ENCODE data around the gene TRIM14.
"Not testable (repeated sequence)": the region's sequence is repeated elsewhere in the genome, so short reads cannot be mapped to it uniquely, and the experiment has no call there.

TRIM14 gene

GRCh38 chr9:98080326-98080725 lies 38.7 kb downstream of the TRIM14 start:
- H3K9ac ChIP-seq (ENCODE audit: insufficient read length): no peak overlapping the region
- no peaks in the 10 kb centered on the region for H3K9me3 ChIP-seq (ENCODE audit: low read depth, low read length)
- TF ChIP-seq FOXP2 (optimal IDR thresholded peaks at IDR 0.05; ENCODE audit: control extremely low read depth, extremely low read length, insufficient read depth) (no peak), EZH2 (IDR thresholded peaks at IDR 0.05) (no peak), POLR2AphosphoS5 (IDR thresholded peaks at IDR 0.05; ENCODE audit: borderline replicate concordance, low read depth, low read length) (no peak)
- H3K27ac ChIP-seq: no peak overlapping the region
- no peak overlapping the region for H3K4me3 ChIP-seq
- DNase-seq (ENCODE audit: low read depth, low spot score): no peak
- peaks cover 3% of the 10 kb centered on the region; the same call in 1 of the 2 replicates for H3K36me3 ChIP-seq (ENCODE audit: insufficient read depth, low read length)

DNA sequence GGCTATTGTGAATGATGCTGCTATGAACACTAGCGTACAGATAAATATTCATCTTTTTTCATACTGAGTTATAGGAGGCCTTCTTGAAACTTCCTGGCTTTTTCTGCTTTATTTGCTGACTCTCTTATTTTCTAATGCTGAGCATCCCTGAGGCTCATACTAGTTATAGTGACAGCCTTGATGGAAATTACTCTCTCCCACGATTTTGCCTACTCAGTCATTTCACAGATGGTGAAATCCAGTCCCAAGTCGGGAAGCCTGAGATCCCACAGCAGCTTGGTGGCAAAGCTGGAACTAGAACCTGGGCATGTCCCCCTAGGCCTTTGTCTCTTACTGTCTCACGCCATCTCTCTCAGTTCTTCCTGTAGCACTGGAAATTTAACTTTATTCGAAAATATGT lies 40.1 kb downstream of the TRIM14 start:
- TF ChIP-seq EZH2 (IDR thresholded peaks at IDR 0.05) (no peak), FOXP2 (optimal IDR thresholded peaks at IDR 0.05; ENCODE audit: control extremely low read depth, extremely low read length, insufficient read depth) (no peak), POLR2AphosphoS5 (IDR thresholded peaks at IDR 0.05; ENCODE audit: borderline replicate concordance, low read depth, low read length) (no peak)
- Histone ChIP-seq H3K4me3 (no peak overlapping the region), H3K27ac (no peak overlapping the region), H3K9me3 (ENCODE audit: low read depth, low read length) (no peaks in the 10 kb centered on the region), H3K9ac (ENCODE audit: insufficient read length) (no peak overlapping the region), H3K36me3 (ENCODE audit: insufficient read depth, low read length) (peaks cover 3% of the 10 kb centered on the region; the same call in 1 of the 2 replicates)
- no peak for DNase-seq (ENCODE audit: low read depth, low spot score)

DNA sequence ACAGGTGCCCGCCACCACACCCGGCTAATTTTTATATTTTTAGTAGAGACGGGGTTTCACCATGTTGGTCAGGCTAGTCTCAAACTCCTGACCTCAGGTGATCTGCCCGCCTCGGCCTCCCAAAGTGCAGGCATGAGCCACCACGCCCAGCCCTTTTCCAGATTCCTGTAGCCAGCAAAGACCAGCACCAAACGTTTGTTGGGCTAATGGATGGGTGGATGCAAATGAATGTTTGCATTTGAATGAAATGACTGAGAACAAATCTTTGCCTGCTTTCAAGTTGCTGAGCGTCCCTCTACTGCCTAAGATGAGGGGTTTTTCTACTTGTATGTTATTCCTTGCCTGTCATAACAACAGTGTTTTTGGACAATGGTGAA lies 42.5 kb downstream of the TRIM14 start:
- not testable (repeated sequence) for H3K36me3 ChIP-seq (ENCODE audit: insufficient read depth, low read length); H3K9ac ChIP-seq (ENCODE audit: insufficient read length); DNase-seq (ENCODE audit: low read depth, low spot score); H3K4me3 ChIP-seq; H3K9me3 ChIP-seq (ENCODE audit: low read depth, low read length); H3K27ac ChIP-seq

DNA sequence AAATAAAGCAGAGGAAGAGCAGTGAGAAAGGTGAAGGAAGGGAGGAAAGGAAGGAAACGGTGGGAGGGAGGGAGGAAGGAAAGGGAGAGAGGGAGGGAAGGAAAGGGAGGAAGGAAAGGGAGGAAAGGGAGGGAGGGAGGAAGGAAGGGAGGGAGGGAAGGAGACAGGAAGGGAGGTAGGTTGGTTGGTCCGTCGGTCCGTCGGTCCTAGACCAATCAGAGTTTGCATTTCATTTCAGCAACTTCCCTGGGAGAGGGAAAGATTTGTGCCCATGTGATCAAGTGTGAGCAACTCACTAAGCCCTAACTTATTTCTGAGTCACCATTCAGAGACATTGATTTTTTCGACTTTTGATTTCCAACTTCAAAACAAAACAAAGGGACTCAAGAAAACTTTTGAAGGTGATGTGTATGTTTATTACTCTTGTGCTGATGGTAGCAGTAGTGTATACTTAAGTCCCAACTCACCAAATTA lies 43.7 kb downstream of the TRIM14 start:
- no peak overlapping the region for H3K27ac ChIP-seq
- no peak for DNase-seq (ENCODE audit: low read depth, low spot score)

DNA sequence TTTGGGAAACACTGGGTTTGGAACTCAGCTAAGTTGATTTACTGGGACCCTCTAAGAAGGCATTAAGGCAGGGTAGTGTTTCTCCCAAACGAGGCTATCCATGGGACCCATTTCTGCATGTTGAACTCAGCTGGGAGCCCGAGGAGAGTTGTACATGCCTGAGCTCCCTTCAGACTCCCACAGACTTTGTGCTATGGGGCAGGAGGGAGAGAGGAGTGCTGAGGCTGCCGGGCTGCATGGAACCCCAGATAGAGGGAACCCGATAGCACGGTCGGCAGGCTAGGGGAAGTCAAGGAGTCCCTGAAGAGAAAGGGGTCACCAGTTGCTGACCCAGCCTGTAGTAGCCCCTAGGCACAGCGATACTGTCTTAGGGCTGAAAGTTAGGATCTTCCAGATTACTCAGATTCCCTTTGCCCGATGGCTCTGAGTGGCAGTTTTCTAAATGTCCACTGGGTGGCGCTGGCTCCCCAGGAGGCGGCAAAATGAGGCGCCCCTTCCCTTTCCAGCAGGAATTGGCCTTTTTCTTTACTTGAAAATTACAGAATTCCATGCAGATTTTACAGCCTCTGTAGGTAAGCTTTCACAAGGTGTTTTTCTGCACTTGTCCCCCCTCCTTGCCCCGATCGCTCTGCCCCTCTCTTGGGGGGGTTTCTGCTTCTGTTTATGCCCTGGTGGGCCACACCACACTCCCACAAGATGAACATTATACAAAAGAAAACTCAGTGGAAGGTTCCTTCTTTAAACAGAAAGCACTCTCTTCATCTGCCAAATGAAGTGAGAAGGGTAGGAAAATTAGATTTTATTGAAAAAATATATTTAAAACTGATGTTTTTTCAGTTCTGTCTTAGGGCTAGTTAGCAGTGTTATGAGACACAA lies 44.7 kb downstream of the TRIM14 start:
- Histone ChIP-seq H3K9me3 (ENCODE audit: low read depth, low read length) (no peaks in the 10 kb centered on the region), H3K4me3 (peak overlapping the region; percentile 14; the same call in 1 of the 2 replicates), H3K27ac (peak overlapping the region; percentile 62), H3K36me3 (ENCODE audit: insufficient read depth, low read length) (no peaks in the 10 kb centered on the region), H3K9ac (ENCODE audit: insufficient read length) (peak overlapping the region; percentile 71)
- TF ChIP-seq POLR2AphosphoS5 (IDR thresholded peaks at IDR 0.05; ENCODE audit: borderline replicate concordance, low read depth, low read length): no peak
- no peak for TF ChIP-seq EZH2 (IDR thresholded peaks at IDR 0.05)
- no peak for TF ChIP-seq FOXP2 (optimal IDR thresholded peaks at IDR 0.05; ENCODE audit: control extremely low read depth, extremely low read length, insufficient read depth)
- DNase-seq (ENCODE audit: low read depth, low spot score): no peak

More for the DNA sequence above, 43.7 kb downstream of the TRIM14 start:
- H3K4me3 ChIP-seq: no peak overlapping the region
- no peak overlapping the region for H3K9ac ChIP-seq (ENCODE audit: insufficient read length)
- H3K36me3 ChIP-seq (ENCODE audit: insufficient read depth, low read length): no peaks in the 10 kb centered on the region
- H3K9me3 ChIP-seq (ENCODE audit: low read depth, low read length): no peaks in the 10 kb centered on the region
- TF ChIP-seq FOXP2 (optimal IDR thresholded peaks at IDR 0.05; ENCODE audit: control extremely low read depth, extremely low read length, insufficient read depth) (no peak), POLR2AphosphoS5 (IDR thresholded peaks at IDR 0.05; ENCODE audit: borderline replicate concordance, low read depth, low read length) (no peak), EZH2 (IDR thresholded peaks at IDR 0.05) (no peak)

DNA sequence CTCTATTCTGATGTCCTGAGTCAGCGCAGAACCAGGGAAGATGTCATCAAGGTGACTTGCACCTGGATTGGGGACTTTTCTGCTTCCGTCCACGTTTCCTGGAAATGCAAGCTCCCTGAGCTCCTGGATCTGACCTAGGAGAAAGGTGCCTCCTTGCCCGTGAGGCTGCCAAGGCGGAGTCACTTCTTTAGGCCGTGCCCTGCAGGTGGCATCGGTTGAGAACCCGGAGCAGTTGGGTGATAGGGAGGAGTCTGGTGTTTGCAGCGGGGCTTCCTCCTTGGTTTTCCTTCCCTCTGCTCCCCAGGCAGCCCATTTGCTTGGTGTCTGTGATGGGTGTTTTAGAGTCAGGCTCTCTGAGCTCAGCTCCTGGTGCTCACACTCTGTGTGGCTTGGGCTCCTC lies 47.3 kb downstream of the TRIM14 start:
- no peak overlapping the region for H3K4me3 ChIP-seq
- no peak overlapping the region for H3K27ac ChIP-seq
- no peaks in the 10 kb centered on the region for H3K36me3 ChIP-seq (ENCODE audit: insufficient read depth, low read length)
- no peak for DNase-seq (ENCODE audit: low read depth, low spot score)
- H3K9ac ChIP-seq (ENCODE audit: insufficient read length): no peak overlapping the region
- TF ChIP-seq FOXP2 (optimal IDR thresholded peaks at IDR 0.05; ENCODE audit: control extremely low read depth, extremely low read length, insufficient read depth) (no peak), EZH2 (IDR thresholded peaks at IDR 0.05) (no peak), POLR2AphosphoS5 (IDR thresholded peaks at IDR 0.05; ENCODE audit: borderline replicate concordance, low read depth, low read length) (no peak)
- no peaks in the 10 kb centered on the region for H3K9me3 ChIP-seq (ENCODE audit: low read depth, low read length)

DNA sequence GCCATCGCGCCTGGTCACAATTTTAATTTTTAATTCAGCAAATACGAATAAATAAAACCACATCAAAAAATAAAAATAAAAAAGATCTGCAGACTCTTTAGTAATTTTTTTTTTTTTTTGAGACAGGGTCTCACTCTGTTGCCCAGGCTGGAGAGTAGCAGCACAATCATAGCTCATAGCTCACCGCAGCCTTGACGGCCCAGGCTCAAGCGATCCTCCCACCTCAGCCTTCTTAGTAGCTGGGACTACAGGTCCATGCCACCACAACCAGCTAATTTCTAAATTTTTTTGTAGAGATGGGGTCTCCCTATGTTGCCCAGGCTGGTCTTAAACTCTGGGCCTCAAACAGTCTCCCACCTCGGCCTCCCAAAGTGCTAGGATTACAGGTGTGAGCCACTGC lies 48.3 kb downstream of the TRIM14 start:
- H3K9ac ChIP-seq (ENCODE audit: insufficient read length): no peak overlapping the region
- TF ChIP-seq POLR2AphosphoS5 (IDR thresholded peaks at IDR 0.05; ENCODE audit: borderline replicate concordance, low read depth, low read length): no peak
- TF ChIP-seq EZH2 (IDR thresholded peaks at IDR 0.05): no peak
- no peak for TF ChIP-seq FOXP2 (optimal IDR thresholded peaks at IDR 0.05; ENCODE audit: control extremely low read depth, extremely low read length, insufficient read depth)
- no peak overlapping the region for H3K27ac ChIP-seq
- H3K36me3 ChIP-seq (ENCODE audit: insufficient read depth, low read length): no peaks in the 10 kb centered on the region
- no peaks in the 10 kb centered on the region for H3K9me3 ChIP-seq (ENCODE audit: low read depth, low read length)
- H3K4me3 ChIP-seq: no peak overlapping the region
- DNase-seq (ENCODE audit: low read depth, low spot score): no peak

- Histone ChIP-seq H3K27ac (no peak overlapping the region), H3K9me3 (ENCODE audit: low read depth, low read length) (no peaks in the 10 kb centered on the region), H3K36me3 (ENCODE audit: insufficient read depth, low read length) (peaks cover 5% of the 10 kb centered on the region), H3K9ac (ENCODE audit: insufficient read length) (no peak overlapping the region), H3K4me3 (no peak overlapping the region)
- DNase-seq (ENCODE audit: low read depth, low spot score): no peak
- no peak for TF ChIP-seq POLR2AphosphoS5 (IDR thresholded peaks at IDR 0.05; ENCODE audit: borderline replicate concordance, low read depth, low read length)
- no peak for TF ChIP-seq FOXP2 (optimal IDR thresholded peaks at IDR 0.05; ENCODE audit: control extremely low read depth, extremely low read length, insufficient read depth)
- TF ChIP-seq EZH2 (IDR thresholded peaks at IDR 0.05): no peak
These were observed 49.5 kb downstream of the TRIM14 start for GRCh38 chr9:98069551-98069950.
